Breast epithelium (tissue), 3 donors: ENCODE results near the gene TTLL10.
"Not testable (repeated sequence)": the region's sequence is repeated elsewhere in the genome, so short reads cannot be mapped to it uniquely, and the experiment has no call there.

Source experiments
- CTCF ChIP-seq, 3 donors: fragments of 450-650 bp; IDR thresholded peaks; one replicate each; pipeline ENCODE4 v1.5.1; 2016 to 2017; ENCODE audit warnings: antibody characterized with exemption in 3 of 3, mild to moderate bottlenecking in 3 of 3, moderate library complexity in 3 of 3
- POLR2A ChIP-seq: fragments of 450-650 bp; IDR thresholded peaks from one replicate; pipeline ENCODE4 v1.6.1; 2016; ENCODE audit warnings: antibody characterized with exemption, mild to moderate bottlenecking, moderate library complexity
- POLR2AphosphoS5 ChIP-seq, 3 donors: sonication (generic); formaldehyde crosslinking; IDR thresholded peaks; one replicate each; pipeline ENCODE4 v1.6.1; 2017; ENCODE audit warnings: antibody characterized with exemption in 3 of 3

- TF ChIP-seq CTCF (IDR thresholded peaks at IDR 0.05); POLR2A; POLR2AphosphoS5 (IDR thresholded peaks at IDR 0.05): not testable (repeated sequence)
Observed at GRCh38 chr1:1153215-1153614, 20.5 kb upstream of the TTLL10 start.
